Neural cell (in vitro differentiated cells): ENCODE results near the gene OR52N2. TPM values are rescaled to one million over a fixed set of nuclear protein-coding genes. Genes with fewer than 3 reads are reported as not detected.

ENCODE experiments used
- H2AFZ ChIP-seq: fragments of 200-600, 300-800 bp; sonication (generic), shearing (Covaris generic); 2 replicates; pipeline ENCODE4 v1.6.0; 2014; ENCODE audit warnings: low read depth, mild to moderate bottlenecking, antibody characterized with exemption, low read length, moderate library complexity
- H3F3A ChIP-seq: fragments of 200-600 bp; shearing (Covaris generic); 2 replicates; pipeline ENCODE4 v1.6.1; 2016; ENCODE audit warnings: mild to moderate bottlenecking, moderate library complexity, mixed read lengths, antibody characterized with exemption, low read length; ENCODE audit not compliant: insufficient read depth, poor library complexity, severe bottlenecking
- H3K27ac ChIP-seq: fragments of 200-600, 300-800 bp; sonication (generic), shearing (Covaris generic); 2 replicates; pipeline ENCODE4 v1.5.1; 2014; ENCODE audit warnings: mild to moderate bottlenecking, low read length, moderate library complexity
- H3K27me3 ChIP-seq: fragments of 300-800, 200-600 bp; sonication (generic), shearing (Covaris generic); 2 replicates; pipeline ENCODE4 v1.6.0; 2014; ENCODE audit warnings: mild to moderate bottlenecking, low read depth, low read length, moderate library complexity; ENCODE audit not compliant: insufficient read depth
- H3K36me3 ChIP-seq: fragments of 300-800, 200-600 bp; sonication (generic), shearing (Covaris generic); 2 replicates; pipeline ENCODE4 v1.5.1; 2014; ENCODE audit warnings: mild to moderate bottlenecking, antibody characterized with exemption, low read length, moderate library complexity; ENCODE audit not compliant: insufficient read depth
- H3K4me2 ChIP-seq: fragments of 300-800, 200-600 bp; sonication (generic), shearing (Covaris generic); 2 replicates; pipeline ENCODE4 v1.6.0; 2014; ENCODE audit warnings: mild to moderate bottlenecking, low read length
- H3K4me3 ChIP-seq: fragments of 300-800, 200-600 bp; sonication (generic), shearing (Covaris generic); 2 replicates; pipeline ENCODE4 v1.5.1; 2014; ENCODE audit warnings: mild to moderate bottlenecking, low read length, moderate library complexity
- H3K79me2 ChIP-seq: fragments of 200-600 bp; shearing (Covaris generic); replicated peaks from 2 replicates; pipeline ENCODE4 v1.6.0; 2014; ENCODE audit warnings: mild to moderate bottlenecking, low read length, moderate library complexity; ENCODE audit not compliant: insufficient read depth
- H3K9ac ChIP-seq: fragments of 300-800, 200-600 bp; sonication (generic), shearing (Covaris generic); 2 replicates; pipeline ENCODE4 v1.6.1; 2016; ENCODE audit warnings: mild to moderate bottlenecking, low read length, mixed read lengths
- H3K9me2 ChIP-seq: fragments of 200-600 bp; shearing (Covaris generic); 2 replicates; pipeline ENCODE4 v1.6.1; 2016; ENCODE audit warnings: mild to moderate bottlenecking, low read length, mixed read lengths; ENCODE audit not compliant: insufficient read depth
- H3K9me3 ChIP-seq: fragments of 200-600, 300-800 bp; sonication (generic), shearing (Covaris generic); 2 replicates; pipeline ENCODE4 v1.6.1; 2016; ENCODE audit warnings: mild to moderate bottlenecking, mixed run types, low read length, moderate library complexity, mixed read lengths
- H4K20me1 ChIP-seq: fragments of 200-600 bp; shearing (Covaris generic); 2 replicates; pipeline ENCODE4 v1.6.1; 2016; ENCODE audit warnings: mild to moderate bottlenecking, mixed run types; ENCODE audit not compliant: insufficient read depth
- EP300 ChIP-seq: fragments of 450-650 bp; conservative IDR thresholded peaks from 2 replicates; pipeline ENCODE4 v1.6.1; 2014; ENCODE audit warnings: antibody characterized with exemption, mild to moderate bottlenecking, moderate library complexity; ENCODE audit not compliant: poor library complexity, severe bottlenecking
- EZH2 ChIP-seq: fragments of 200-600, 300-800 bp; shearing (Covaris generic), sonication (generic); IDR thresholded peaks from 2 replicates; pipeline ENCODE4 v1.6.1; 2014; ENCODE audit warnings: antibody characterized with exemption, low read length, borderline replicate concordance, mild to moderate bottlenecking; ENCODE audit not compliant: insufficient read depth, poor library complexity, severe bottlenecking
- MXI1 ChIP-seq: fragments of 450-650 bp; conservative IDR thresholded peaks from 2 replicates; pipeline ENCODE4 v1.6.1; 2014; ENCODE audit warnings: antibody characterized with exemption, mild to moderate bottlenecking; ENCODE audit not compliant: poor library complexity, severe bottlenecking
- POLR2AphosphoS5 ChIP-seq: IDR thresholded peaks from 2 replicates; pipeline ENCODE4 v1.6.1; 2012
- RAD21 ChIP-seq: fragments of 450-650 bp; conservative IDR thresholded peaks from 2 replicates; pipeline ENCODE4 v1.6.1; 2014; ENCODE audit warnings: antibody characterized with exemption, mild to moderate bottlenecking, moderate library complexity
- SMC3 ChIP-seq: fragments of 450-650 bp; conservative IDR thresholded peaks from 2 replicates; pipeline ENCODE4 v1.6.1; 2014; ENCODE audit warnings: antibody characterized with exemption, mild to moderate bottlenecking, moderate library complexity; ENCODE audit not compliant: poor library complexity
- TAF1 ChIP-seq: IDR thresholded peaks from 2 replicates; pipeline ENCODE4 v1.6.1; 2012; ENCODE audit warnings: low read depth
- polyA plus RNA-seq: library from polyadenylated mRNA; depleted of rRNA; stranded (reverse); fragments of >200 nt; gene quantifications from 2 replicates; pipeline ENCODE4 v1.2.3, GENCODE V29; 2014
- TF ChIP-seq, protein P1 (sequence below): fragments of 450-650 bp; IDR thresholded peaks from 2 replicates; pipeline ENCODE4 v1.5.1; 2014; ENCODE audit warnings: antibody characterized with exemption, mild to moderate bottlenecking, moderate library complexity; ENCODE audit not compliant: poor library complexity, severe bottlenecking
- TF ChIP-seq, protein P2 (sequence below): IDR thresholded peaks from 2 replicates; pipeline ENCODE4 v1.6.1; 2012; ENCODE audit warnings: borderline replicate concordance

The OR52N2 gene
- polyA plus RNA-seq, 1 donor from 2014 or later, result not detected

DNA sequence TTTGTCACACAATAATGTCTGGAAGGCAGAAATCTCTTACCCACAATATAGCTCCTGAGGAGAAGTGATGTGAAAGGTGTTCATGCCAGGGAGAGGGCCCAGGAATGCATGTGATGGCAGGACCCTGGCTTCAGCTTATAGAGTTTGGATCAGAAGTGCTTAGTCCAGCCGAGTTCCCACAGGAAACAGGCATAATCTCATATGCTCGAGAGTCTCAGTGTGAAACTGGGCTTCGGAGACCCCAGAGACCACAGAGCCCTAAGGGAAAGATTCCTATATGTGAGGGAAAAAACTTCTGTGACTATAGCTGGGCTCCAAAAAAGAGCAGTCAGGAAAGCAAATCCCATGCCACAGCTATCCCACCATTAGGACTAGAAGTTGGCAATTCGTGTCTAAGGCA lies 25.5 kb upstream of the OR52N2 start, which contains the start of gene OR52N5:
OR52N5 (minus strand) TSS at position 101 of the 400 bp plus-strand sequence. CDS start 4,721 bp downstream, outside the sequence.
- no peak within 1 kb of the TSS for H2AFZ ChIP-seq
- no peak within 1 kb of the TSS for H3K4me2 ChIP-seq
- no peaks in the 10 kb centered on the region for H3K79me2 ChIP-seq
- H3K9me2 ChIP-seq, result no peaks in the 10 kb centered on the region
- no peak within 1 kb of the TSS for H3K9ac ChIP-seq
- H3K9me3 ChIP-seq, result no peaks in the 10 kb centered on the region
- no peaks in the 10 kb centered on the region for H4K20me1 ChIP-seq
- H3K36me3 ChIP-seq, result no peaks in the 10 kb centered on the region
- H3K27me3 ChIP-seq, result no peaks in the 10 kb centered on the region
- H3K4me3 ChIP-seq, result no peak within 1 kb of the TSS
- no peaks in the 10 kb centered on the region for H3F3A ChIP-seq
- no peak within 1 kb of the TSS for H3K27ac ChIP-seq
- no peak for TF ChIP-seq TAF1
- TF ChIP-seq POLR2AphosphoS5, result no peak
- TF ChIP-seq, protein P1, sequence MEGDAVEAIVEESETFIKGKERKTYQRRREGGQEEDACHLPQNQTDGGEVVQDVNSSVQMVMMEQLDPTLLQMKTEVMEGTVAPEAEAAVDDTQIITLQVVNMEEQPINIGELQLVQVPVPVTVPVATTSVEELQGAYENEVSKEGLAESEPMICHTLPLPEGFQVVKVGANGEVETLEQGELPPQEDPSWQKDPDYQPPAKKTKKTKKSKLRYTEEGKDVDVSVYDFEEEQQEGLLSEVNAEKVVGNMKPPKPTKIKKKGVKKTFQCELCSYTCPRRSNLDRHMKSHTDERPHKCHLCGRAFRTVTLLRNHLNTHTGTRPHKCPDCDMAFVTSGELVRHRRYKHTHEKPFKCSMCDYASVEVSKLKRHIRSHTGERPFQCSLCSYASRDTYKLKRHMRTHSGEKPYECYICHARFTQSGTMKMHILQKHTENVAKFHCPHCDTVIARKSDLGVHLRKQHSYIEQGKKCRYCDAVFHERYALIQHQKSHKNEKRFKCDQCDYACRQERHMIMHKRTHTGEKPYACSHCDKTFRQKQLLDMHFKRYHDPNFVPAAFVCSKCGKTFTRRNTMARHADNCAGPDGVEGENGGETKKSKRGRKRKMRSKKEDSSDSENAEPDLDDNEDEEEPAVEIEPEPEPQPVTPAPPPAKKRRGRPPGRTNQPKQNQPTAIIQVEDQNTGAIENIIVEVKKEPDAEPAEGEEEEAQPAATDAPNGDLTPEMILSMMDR, result no peak
- TF ChIP-seq EZH2, result no peak
- no peak for TF ChIP-seq SMC3
- TF ChIP-seq MXI1, result no peak
- TF ChIP-seq RAD21, result no peak
- TF ChIP-seq, protein P2, sequence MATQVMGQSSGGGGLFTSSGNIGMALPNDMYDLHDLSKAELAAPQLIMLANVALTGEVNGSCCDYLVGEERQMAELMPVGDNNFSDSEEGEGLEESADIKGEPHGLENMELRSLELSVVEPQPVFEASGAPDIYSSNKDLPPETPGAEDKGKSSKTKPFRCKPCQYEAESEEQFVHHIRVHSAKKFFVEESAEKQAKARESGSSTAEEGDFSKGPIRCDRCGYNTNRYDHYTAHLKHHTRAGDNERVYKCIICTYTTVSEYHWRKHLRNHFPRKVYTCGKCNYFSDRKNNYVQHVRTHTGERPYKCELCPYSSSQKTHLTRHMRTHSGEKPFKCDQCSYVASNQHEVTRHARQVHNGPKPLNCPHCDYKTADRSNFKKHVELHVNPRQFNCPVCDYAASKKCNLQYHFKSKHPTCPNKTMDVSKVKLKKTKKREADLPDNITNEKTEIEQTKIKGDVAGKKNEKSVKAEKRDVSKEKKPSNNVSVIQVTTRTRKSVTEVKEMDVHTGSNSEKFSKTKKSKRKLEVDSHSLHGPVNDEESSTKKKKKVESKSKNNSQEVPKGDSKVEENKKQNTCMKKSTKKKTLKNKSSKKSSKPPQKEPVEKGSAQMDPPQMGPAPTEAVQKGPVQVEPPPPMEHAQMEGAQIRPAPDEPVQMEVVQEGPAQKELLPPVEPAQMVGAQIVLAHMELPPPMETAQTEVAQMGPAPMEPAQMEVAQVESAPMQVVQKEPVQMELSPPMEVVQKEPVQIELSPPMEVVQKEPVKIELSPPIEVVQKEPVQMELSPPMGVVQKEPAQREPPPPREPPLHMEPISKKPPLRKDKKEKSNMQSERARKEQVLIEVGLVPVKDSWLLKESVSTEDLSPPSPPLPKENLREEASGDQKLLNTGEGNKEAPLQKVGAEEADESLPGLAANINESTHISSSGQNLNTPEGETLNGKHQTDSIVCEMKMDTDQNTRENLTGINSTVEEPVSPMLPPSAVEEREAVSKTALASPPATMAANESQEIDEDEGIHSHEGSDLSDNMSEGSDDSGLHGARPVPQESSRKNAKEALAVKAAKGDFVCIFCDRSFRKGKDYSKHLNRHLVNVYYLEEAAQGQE, result no peak
- no peak for TF ChIP-seq EP300

DNA sequence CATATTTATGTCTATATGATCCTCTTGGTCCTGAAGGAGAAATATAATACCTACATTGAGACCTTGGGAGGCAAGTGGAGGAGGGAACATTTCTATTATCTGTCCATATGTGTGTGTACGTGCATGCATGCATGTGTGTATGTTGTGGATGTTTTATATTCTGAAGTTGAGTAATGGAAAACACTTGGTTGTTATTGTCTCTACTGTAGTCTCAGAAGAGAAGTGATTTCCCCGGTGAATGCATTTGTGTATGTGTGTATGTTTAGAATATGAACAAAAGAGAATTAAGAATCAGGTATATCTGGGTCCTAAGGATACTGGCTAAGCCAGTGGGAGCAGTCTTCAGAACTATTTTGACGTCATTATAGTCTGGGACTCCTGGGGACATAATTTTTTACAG lies 17.6 kb upstream of the OR52N2 start, which contains the start of gene OR52N1:
OR52N1 (minus strand) TSS at position 101 of the 400 bp plus-strand sequence. CDS start 2,449 bp downstream, outside the sequence.
- H2AFZ ChIP-seq, result no peak within 1 kb of the TSS
- H3K36me3 ChIP-seq, result no peaks in the 10 kb centered on the region
- H3F3A ChIP-seq, result no peaks in the 10 kb centered on the region
- H3K9ac ChIP-seq, result no peak within 1 kb of the TSS
- TF ChIP-seq EP300 (no peak), TAF1 (no peak), RAD21 (no peak), SMC3 (no peak), MXI1 (no peak), POLR2AphosphoS5 (no peak)
- TF ChIP-seq, protein P1, result no peak
- TF ChIP-seq, protein P2, result no peak
- H3K79me2 ChIP-seq, result no peaks in the 10 kb centered on the region
- H3K27ac ChIP-seq, result no peak within 1 kb of the TSS
- no peaks in the 10 kb centered on the region for H3K27me3 ChIP-seq
- H3K9me3 ChIP-seq, result no peaks in the 10 kb centered on the region
- no peak within 1 kb of the TSS for H3K4me3 ChIP-seq
- no peaks in the 10 kb centered on the region for H4K20me1 ChIP-seq
- H3K9me2 ChIP-seq, result no peaks in the 10 kb centered on the region
- no peak within 1 kb of the TSS for H3K4me2 ChIP-seq
